Pericardium fibroblast (primary cell): ENCODE results near the gene TBX3. TPM values are rescaled to one million over a fixed set of nuclear protein-coding genes. Genes with fewer than 3 reads are reported as not detected.

ENCODE experiments used
- total RNA-seq: library from RNA; depleted of rRNA; stranded (reverse); fragments of >200 nt; gene quantifications from 2 replicates; pipeline ENCODE4 v1.2.3, GENCODE V29; 2015

The TBX3 gene
- total RNA-seq, result 6.0 and 11.7 TPM in 2 replicates

DNA sequence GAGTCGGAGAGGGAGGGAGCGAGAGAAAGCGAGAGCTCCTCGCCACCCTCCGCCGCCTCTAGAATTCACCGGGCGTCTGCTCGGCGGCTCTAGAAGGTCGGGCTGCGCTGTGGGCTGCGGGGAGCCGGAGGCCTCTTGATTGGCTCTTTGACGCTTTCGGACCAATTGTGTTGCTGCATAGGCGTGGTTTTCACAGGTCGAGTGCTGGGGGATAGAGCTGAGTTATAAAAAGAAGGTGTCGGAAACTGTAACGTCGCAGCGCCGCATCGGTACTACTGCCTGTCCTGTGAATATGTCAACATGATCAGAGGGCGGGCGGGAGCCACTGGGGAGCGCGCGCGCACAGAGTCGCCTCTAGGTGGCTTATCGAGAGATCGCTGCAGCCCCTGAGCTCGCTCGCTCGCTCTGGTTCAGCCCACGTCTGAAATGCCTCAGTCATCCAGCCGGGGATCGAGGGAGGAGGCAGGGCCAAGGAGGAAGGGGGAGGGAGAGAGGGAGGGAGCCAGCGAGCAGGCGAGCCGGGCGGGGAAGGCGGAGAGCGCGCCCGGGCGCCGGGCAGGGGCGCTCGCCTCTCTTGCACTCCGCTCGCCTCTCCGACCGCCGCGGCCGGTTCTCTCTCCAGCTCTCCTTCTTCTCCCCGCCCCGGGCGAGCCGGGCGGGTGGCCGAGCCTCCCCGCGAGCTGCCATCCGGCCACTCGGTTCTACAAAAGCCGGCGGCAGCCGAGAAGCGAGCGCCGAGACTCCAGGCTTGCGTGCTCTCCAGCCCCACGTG is at the start of gene TBX3:
TSS of gene TBX3 (minus strand) at position 78 of the 772 bp plus-strand sequence. CDS start 975 bp downstream, outside the sequence.

